ENCODE results near the gene TRIM74.
A peak's percentile ranks its signal among the peaks of the same experiment; 100 is the strongest.
"Not testable (repeated sequence)": the region's sequence is repeated elsewhere in the genome, so short reads cannot be mapped to it uniquely, and the experiment has no call there.

TRIM74 gene

DNA sequence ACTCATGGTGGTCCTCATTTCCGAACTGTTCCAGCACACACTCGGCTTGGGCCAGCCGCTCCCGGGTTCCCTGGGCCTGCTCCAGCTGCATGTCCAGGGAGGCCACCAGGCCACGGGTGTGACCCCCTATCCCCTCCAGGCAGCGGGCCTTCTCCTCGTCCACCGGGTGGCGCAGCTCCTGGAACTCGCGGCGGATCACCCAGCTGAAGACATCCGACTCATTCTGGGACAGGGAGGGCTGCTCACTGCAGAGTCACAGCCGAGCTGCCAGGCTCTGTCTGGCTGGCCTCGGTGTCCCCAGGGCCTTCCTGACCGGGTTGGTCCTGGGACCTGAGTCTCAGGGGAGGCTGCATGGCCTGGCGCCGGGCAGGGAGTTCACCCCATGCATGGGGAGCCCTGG is 9.2 kb downstream of the TRIM74 start:
- DNase-seq (ENCODE audit: low spot score): not testable (repeated sequence)

DNA sequence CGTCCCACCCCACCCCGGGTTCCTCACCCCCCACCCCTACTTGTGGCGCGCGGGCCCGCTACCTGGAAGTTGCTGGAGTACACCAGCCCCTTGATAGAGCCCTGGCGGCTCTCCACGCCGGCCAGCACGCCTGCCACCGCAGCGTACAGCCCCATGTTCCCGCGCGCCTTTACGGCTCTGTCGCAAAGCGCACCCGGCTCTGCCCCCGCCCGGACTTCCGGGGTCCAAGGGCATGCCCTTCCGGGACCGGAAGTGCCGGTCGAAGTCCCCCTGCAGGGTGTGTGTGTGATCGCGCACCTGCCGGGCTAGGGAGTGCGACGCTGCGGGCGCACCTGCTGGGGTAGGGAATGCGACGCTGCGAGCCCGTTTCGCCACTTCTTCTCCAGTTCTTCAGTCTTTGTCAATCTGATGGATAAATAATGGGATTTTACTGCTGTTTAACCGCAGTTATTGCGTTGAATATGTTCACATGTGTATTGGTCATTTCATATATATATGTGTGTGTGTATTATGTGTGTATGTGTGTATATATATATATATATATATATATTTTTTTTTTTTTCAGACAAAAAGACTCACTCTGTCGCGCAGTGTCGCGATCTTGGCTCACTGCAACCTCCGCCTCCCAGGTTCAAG is 14.6 kb downstream of the TRIM74 start:
- not testable (repeated sequence) for DNase-seq (ENCODE audit: low spot score)

DNA sequence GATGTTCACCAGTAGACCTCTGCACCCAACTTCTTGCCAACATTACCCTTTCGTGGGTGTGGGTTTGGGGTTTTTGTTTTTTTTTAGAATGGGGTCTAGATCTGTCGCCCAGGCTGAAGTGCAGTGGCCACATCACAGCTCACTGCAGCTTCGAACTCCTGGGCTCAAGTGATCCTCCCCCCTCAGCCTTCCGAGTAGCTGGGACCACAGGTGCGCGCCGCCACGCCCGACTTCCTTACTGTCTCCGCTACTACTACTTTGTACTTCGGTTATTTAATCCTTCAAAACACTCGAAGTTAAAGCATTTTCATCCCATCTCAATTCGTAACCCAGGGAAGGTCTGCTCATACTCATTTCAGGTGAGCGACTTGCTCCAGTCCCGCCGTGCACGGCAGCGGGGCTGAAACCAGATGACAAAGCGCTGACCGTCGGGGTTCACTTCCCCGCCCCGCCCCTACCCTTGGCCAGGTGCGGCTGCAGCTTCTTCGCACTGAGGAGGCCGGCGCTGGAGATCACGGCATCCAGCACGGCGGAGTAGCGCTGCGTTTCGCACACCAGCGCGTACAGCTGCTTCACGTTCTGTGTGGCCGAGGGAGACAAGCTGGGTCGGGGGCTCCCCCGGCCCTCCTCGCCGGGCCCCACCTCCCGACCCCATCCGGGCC is 15.2 kb downstream of the TRIM74 start:
- not testable (repeated sequence) for DNase-seq (ENCODE audit: low spot score)

DNA sequence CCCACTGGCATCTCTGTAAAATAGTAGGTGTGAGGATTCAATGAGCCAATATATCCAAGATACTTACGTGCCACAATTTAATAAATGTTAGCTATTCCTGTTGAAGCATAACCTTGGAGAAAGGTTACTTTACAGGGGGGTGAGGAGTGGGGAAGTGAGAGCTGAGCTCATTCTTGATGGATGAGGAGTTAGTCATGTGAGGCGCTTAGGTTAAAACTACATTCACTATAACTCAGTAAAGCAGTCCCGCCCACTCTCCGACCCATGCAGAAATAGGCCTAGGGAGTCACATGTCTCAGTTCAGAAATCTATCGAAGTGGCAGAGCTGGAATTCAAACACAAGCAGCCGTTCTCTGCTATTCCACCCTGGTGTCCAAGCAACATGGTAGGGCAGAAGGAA is 18.8 kb downstream of the TRIM74 start:
- DNase-seq (ENCODE audit: low spot score): not testable (repeated sequence)

DNA sequence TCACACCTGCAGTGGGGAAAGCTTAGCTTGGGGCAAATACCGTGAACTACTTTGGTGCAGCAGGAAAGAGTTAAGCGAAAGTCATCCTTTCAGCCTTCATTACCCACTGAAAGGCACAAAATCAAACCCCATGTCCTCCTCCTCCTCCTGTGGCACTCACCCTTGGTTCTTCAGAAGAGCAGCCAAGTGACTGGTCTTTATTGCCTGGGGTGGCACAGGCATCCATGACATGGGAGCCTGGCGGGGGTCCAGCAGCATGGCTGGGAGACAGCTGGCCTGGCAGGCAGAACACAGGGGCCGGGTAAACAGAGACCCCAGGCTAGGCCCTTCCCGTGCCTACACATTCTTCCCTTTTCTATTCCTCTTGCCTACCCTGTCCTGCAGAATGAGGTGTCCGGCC is 19.6 kb downstream of the TRIM74 start:
- DNase-seq (ENCODE audit: low spot score): not testable (repeated sequence)

DNA sequence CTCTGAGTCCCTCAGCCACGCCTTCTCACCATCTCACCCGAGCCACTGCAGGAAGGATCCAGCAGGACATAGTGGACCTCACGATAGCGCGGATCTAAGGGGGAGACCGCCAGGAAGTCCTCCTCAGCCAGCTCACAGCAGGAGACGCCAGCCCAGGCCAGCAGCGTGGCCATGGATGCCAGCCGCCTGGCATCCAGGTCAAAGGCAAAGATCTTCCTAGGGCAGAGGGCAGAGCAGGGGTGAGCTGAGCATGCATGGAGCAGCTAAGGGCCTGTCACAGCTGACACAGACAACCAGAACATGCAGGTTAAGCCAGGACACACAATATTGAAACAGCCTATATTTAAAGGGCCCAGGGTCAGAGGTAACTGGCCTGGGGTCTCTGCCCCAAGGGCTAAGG is 20.0 kb downstream of the TRIM74 start:
- not testable (repeated sequence) for DNase-seq (ENCODE audit: low spot score)

DNA sequence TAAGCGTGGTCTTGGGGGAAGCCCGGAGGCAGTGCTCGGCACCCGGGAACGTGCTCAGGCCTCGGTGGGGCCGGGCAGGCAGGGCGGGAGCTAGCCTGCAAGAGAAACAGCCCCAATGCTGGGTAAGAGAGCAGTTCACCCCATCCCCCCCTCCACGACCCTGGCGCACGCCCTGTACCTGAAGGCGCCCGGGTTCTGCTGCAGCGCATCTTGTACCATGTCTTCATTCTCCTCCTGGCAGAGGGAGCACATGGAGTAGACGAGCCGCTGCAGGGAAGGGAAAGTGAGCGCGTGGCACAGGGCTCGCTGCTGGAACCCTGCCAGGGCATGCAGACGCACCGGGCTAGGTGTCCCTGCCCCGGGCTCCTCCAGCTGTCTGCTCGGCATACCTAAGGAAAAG is 20.6 kb downstream of the TRIM74 start:
- not testable (repeated sequence) for DNase-seq (ENCODE audit: low spot score)

DNA sequence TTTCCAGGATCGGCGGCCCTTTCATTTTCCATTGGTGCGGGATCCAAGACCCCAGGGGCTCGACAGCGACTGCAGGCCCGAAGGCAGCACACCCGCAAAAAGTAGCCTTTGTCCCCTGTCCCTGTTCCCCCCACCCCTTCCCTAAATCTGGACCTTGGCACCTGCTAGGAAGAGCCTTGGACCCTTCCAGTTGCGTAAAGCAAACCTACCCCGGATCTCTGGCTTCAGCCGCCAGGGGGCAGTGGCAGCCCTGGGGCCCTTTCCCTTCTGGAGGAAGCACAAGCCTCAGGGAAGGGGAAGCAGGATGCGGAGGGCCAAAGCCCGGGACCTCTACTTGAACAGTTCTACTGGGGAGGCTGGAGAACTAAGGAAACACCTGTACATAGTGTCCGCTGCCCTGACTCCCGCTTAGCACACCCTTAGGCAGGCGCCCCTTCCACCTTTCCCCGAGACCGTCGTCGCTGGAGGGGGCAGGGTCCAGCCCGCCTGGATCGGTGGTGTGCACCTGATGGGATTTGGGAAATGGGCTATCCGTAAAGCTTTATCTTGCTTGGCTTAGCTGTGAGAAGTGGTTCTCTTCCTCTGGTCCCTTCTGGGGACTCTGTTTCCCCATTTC is 23.0 kb downstream of the TRIM74 start:
- not testable (repeated sequence) for DNase-seq (ENCODE audit: low spot score)

DNA sequence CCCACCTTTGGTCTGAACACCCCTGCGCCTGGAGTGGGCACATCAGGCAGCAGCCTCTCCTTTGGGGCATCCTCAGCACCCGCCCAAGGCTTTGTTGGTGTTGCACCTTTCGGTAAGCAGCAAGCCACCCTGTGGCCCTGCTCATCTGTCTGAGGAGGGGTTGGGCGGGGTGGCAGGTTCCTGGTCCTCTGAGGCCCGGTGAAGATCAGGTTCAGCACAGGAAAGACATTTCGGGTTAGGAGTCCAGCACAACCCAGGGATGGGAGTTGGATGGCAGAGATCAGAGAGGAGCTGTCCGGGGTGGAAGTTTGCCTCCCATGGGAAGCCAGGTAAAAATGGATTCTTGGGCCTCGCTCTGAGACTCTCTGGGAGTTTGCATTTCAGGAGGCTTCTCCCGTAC is 23.7 kb downstream of the TRIM74 start:
- DNase-seq (ENCODE audit: low spot score): not testable (repeated sequence)

DNA sequence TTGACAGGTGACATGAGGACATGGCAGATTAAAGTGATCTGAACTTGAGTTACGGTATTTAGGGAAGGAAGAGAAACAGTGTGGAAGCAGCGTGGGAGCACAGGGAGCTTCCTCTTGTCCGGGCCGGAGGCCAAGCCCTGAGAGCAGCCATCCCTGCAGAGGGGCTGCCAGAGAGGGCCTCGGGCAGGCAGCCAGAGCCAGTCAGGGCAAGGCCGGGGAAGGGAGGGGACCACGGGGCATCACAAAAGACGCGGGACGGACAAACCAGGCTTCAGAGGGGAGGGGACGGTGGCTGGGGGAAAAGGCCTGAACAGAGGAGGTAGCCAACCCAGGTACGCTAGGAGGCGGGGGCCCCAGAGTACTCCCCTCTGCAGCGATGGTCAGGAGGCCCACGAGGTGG is 24.3 kb downstream of the TRIM74 start:
- not testable (repeated sequence) for DNase-seq (ENCODE audit: low spot score)

DNA sequence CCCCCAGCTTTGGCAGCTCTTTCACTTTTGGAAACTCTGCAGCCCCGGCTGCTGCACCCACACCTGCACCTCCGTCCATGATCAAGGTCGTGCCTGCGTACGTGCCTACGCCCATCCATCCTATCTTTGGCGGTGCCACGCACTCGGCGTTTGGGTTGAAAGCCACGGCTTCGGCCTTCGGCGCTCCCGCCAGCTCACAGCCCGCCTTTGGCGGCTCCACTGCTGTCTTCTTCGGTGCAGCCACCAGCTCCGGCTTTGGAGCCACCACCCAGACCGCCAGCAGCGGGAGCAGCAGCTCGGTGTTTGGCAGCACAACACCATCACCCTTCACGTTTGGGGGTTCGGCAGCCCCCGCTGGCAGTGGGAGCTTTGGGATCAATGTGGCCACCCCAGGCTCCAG is 26.3 kb downstream of the TRIM74 start:
- DNase-seq (ENCODE audit: low spot score): not testable (repeated sequence)

DNA sequence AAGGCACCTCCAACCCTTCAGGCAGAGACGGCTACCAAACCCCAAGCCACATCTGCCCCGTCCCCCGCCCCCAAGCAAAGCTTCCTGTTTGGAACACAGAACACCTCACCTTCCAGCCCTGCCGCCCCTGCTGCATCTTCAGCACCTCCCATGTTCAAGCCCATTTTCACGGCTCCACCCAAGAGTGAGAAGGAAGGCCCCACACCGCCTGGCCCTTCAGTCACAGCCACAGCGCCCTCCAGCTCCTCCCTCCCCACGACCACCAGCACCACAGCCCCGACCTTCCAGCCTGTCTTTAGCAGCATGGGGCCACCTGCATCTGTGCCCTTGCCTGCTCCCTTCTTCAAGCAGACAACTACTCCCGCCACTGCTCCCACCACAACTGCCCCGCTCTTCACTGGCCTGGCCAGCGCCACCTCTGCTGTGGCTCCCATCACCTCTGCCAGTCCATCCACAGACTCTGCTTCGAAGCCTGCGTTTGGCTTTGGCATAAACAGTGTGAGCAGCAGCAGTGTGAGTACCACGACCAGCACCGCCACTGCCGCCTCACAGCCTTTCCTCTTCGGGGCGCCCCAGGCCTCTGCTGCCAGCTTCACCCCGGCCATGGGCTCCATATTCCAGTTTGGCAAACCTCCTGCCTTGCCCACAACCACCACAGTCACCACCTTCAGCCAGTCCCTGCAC is 27.1 kb downstream of the TRIM74 start:
- not testable (repeated sequence) for DNase-seq (ENCODE audit: low spot score)

DNA sequence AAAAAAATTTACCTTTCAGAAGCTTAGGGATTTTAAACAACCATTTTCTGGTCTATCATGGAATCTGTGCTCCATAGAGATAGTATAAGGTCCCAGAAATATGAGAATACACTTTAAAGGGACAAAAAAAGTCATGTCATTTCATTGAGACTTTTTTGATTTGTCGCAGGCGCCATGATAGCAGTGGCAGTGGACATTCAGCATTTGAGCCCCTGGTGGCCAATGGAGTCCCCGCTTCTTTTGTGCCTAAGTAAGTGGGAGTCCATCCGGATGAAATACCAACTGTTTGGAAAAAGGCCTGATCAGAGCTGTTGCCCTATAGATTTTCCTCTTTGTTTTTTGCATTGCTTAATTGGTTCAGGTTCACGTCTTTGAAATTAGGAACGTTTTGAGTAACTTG is 41.0 kb downstream of the TRIM74 start:
- not testable (repeated sequence) for DNase-seq (ENCODE audit: low spot score)

DNA sequence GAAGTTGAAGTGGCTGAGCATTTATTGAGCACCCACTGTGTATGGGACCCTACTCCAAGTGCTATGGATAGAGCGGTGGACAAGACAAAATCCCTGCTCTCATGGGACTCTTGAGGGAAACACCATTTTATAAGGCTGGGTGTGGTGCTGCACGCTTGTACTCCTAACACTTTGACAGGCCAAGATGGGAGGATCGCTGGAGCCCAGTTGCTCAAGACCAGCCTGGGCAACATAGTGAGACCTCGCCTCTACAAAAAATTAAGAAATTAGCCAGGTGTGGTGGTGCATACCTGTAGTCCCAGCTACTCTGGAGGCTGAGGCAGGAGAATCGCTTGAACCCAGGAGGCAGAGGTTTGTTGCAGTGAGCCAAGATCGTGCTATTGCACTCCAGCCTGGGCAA is 41.5 kb downstream of the TRIM74 start:
- not testable (repeated sequence) for DNase-seq (ENCODE audit: low spot score)

DNA sequence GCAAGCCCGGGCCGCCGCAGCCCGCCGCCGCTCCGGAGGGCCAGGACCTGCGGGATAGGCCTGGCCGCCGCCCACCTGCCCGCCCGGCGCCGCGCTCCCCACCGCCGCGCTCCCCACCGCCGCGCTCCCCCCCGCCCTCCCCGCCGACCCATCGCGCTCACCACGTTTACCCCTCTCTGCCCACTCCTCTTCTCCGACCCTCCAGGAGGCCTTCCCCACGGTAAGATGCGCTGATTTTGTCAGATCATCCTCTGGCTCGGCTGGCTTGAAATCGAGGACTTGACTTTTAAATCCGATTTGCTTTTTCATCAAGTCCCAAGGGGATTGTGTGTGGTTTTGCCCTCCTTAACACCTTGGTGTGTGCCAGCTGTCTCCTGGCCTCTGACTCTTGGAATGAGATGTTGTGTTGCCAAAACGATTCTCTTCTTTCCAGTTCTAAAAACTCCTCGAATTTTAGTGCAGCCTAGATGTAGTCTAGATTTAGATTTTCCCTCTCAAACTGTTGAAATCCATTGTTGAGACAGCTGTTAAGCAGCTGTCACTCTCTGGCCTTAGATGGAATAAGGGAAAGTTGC is 43.6 kb downstream of the TRIM74 start:
- no peak for DNase-seq (ENCODE audit: low spot score)

DNA sequence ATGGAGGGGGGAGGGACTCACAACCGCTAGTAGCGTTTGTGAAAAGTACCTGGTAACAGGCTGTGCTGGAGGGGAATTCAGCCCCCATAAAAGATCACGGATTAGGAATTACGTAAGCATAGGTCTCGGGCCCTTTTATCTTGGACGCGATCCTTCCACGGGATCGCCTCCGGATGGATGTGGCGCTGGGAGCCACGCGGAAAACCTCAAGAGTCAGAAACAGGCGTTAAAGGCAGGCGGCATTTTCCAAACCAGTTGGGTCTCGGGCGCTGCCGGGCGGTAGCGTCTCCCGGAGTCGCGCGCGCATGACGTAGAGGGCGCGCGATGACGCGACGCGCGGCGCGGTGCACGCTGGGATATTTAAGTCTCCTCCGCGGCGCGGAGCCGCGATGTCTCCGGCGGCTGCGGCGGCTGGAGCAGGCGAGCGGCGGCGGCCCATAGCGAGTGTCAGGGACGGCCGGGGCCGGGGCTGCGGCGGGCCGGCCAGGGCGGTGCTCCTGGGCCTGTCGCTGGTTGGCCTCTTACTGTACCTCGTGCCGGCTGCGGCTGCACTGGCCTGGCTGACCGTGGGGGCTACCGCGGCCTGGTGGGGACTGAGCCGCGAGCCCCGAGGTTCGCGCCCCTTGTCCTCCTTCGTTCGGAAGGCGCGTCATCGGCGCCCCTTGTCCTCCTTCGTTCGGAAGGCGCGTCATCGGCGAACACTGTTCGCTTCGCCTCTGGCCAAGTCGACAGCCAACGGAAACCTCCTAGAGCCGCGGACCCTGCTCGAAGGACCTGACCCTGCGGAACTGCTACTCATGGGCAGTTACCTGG is 44.3 kb downstream of the TRIM74 start, which contains the start of gene POM121:
POM121 (plus strand) TSS at position 363 of the 813 bp plus-strand sequence; CDS start at position 390, 27 bp downstream.
- peak; percentile 81 for DNase-seq (ENCODE audit: low spot score)

DNA sequence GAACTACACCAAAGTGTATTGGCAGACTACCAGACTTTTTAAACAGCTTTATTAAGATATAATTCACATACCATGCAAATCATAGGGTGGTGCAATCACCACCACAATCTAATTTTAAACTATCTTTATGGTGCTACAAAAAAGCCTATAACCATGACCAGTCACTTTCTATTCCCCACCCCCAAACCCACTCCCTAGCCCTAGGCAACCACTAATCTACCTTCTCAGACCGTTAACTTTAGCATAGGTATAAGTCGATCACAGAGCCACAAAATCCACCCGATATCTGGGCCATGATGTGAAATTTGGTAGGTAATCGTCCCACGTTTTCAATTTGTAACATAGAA is 44.9 kb downstream of the TRIM74 start:
- DNase-seq (ENCODE audit: low spot score): no peak

DNA sequence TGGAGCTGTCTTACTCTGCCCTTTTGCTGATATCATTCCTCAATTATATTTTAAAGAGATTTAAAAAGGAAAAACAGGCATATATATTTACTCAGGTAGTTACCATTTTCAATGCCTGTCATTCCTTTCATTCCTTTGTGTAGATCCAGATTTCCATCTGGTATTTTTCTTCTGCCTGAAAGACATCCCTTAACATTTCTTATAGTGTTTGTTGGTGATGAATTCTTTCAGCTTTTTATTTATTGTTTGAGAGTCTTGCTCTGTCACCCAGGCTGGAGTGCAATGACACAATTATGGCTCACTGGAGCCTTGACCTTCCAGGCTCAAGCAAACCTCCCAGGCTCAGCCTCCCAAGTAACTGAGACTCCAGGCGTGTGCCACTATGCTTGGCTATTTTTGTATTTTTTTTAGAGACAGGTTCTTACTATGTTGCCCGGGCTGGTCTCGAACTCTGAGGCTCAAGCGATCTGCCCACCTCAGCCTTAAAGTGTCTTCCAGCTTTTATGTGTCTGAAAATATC is 50.0 kb downstream of the TRIM74 start:
- no peak for DNase-seq (ENCODE audit: low spot score)

DNA sequence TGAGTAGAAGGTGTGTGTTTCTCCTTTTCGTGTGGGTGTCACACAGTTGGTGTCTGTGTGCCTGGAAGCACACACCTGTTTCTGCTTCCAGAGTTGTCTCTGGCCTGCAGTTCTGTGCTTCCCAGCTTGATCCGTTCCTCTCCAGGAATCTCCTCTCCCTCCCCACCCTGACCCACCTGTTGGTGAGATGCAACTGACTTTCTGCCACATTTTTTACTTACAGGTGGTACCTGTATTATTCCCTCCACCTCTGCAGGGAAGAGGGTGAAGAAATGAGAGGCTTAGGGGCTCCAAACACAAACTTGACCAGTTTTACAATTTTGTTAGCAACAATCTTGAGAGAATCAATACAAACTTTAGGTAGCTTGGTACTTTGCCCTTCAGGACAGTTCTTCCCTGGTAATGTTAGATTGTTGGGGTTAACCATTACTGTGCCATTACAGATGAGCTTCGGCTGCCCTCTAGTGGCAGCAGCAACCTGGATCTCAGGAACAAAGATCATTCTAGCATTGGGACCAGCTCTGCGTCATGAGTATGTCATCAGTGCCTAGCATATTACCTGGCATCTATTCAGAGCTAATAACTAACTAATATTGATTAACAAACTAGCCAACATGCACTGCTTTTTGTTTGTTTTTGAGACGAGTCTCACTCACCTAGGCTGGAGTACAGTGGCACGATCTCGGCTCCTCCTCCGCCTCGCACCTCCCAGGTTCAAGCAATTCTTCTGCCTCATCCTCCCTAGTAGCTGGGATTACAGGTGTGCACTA is 54.3 kb downstream of the TRIM74 start:
- peak; percentile 35 for DNase-seq (ENCODE audit: low spot score)

DNA sequence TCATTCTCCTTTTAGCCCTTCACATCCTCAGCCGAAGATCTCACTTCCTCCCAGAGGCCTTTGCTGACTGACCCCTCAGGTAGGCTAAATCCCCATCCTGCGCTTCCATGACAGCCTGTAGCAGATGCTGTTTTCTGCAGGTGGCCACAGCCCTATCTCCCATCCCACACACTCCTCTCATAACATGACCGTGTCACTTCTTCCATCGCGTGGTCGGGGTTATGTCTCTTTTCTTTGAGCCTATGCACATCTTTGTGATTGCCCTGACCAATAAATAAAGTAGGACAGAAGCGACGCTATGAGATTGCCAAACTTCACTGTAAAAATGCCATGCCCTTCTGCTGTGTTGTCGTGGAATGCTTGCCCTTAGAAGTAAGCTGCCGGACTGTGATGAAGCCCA is 55.5 kb downstream of the TRIM74 start:
- not testable (repeated sequence) for DNase-seq (ENCODE audit: low spot score)

Data from SK-N-DZ (cell line).